ENCODE results near the gene S100A9. TPM values are rescaled to one million over a fixed set of nuclear protein-coding genes. Genes with fewer than 3 reads are reported as not detected.

The S100A9 gene
- total RNA-seq, 1 experiment from 2014 or later, result 0.59 TPM

DNA sequence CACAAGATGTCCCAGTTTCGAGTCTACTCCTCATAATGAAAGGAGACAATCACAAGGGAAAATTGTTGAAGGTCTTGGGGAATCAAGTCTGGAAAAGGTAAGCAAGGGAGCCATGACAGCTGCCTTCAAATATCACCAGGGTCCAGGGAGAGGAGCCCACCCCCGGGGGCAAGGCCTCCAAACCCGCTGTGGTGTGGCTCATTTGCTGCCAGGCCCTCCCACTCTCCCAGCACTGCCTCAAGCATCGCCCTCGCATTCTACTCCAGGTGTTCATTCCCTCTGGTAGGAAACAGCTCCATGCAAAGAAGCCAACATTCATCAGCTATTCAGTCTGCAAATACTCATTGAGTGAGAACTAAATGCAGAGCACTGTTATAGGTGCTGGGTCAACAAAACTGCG, 8.6 kb downstream of the S100A9 start:
- H3K36me3 ChIP-seq (ENCODE audit: control insufficient read depth in 1 of 2, insufficient read depth in 2 of 2, low read length in 2 of 2), result no peaks in the 10 kb centered on the region
- POLR2A ChIA-PET, result no interaction called here
- H3K9ac ChIP-seq (ENCODE audit: low read length), result no peak overlapping the region
- H3K27me3 ChIP-seq (ENCODE audit: insufficient read depth, low read length), result peaks cover 33% of the 10 kb centered on the region
- H3K4me3 ChIP-seq (replicated peaks in 1 of 2; ENCODE audit: low read depth in 1 of 2, low read length in 2 of 2), result no peak overlapping the region
- no peak overlapping the region for H3K27ac ChIP-seq (ENCODE audit: low read depth, low read length)
- H3K4me2 ChIP-seq (ENCODE audit: low read length), result no peak overlapping the region
- no peak for TF ChIP-seq CEBPB (IDR thresholded peaks at IDR 0.05; ENCODE audit: low read depth)
- no peak for TF ChIP-seq YY1 (IDR thresholded peaks at IDR 0.05; ENCODE audit: extremely low read depth, insufficient replicate concordance, low read depth, low read length)
- TF ChIP-seq, protein P1, sequence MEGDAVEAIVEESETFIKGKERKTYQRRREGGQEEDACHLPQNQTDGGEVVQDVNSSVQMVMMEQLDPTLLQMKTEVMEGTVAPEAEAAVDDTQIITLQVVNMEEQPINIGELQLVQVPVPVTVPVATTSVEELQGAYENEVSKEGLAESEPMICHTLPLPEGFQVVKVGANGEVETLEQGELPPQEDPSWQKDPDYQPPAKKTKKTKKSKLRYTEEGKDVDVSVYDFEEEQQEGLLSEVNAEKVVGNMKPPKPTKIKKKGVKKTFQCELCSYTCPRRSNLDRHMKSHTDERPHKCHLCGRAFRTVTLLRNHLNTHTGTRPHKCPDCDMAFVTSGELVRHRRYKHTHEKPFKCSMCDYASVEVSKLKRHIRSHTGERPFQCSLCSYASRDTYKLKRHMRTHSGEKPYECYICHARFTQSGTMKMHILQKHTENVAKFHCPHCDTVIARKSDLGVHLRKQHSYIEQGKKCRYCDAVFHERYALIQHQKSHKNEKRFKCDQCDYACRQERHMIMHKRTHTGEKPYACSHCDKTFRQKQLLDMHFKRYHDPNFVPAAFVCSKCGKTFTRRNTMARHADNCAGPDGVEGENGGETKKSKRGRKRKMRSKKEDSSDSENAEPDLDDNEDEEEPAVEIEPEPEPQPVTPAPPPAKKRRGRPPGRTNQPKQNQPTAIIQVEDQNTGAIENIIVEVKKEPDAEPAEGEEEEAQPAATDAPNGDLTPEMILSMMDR (IDR thresholded peaks at IDR 0.05 in 2 of 3, conservative IDR thresholded peaks at IDR 0.05 in 1 of 3; ENCODE audit: borderline replicate concordance in 1 of 3, insufficient read depth in 1 of 3, low read depth in 2 of 3, low read length in 2 of 3), result no peak
- TF ChIP-seq EGR1 (IDR thresholded peaks at IDR 0.05; ENCODE audit: low read depth), result no peak
- TF ChIP-seq POLR2A (IDR thresholded peaks at IDR 0.05; ENCODE audit: borderline replicate concordance, extremely low read depth, insufficient read depth, insufficient read length), result no peak
- TF ChIP-seq ELF1 (IDR thresholded peaks at IDR 0.05; ENCODE audit: borderline replicate concordance, low read depth), result no peak
- no peak for TF ChIP-seq EZH2phosphoT487 (IDR thresholded peaks at IDR 0.05; ENCODE audit: borderline replicate concordance)
- TF ChIP-seq REST (IDR thresholded peaks at IDR 0.05; ENCODE audit: low read depth), result no peak
- no peak for TF ChIP-seq JUND (IDR thresholded peaks at IDR 0.05)
- no peak for TF ChIP-seq SP1 (IDR thresholded peaks at IDR 0.05; ENCODE audit: low read depth)
- no peak for TF ChIP-seq ZNF274 (IDR thresholded peaks at IDR 0.05; ENCODE audit: low read depth, low read length)
- no peak for TF ChIP-seq FOSL1 (IDR thresholded peaks at IDR 0.05; ENCODE audit: low read depth)
- TF ChIP-seq, protein P2, sequence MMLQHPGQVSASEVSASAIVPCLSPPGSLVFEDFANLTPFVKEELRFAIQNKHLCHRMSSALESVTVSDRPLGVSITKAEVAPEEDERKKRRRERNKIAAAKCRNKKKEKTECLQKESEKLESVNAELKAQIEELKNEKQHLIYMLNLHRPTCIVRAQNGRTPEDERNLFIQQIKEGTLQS (IDR thresholded peaks at IDR 0.05), result no peak
- TF ChIP-seq MAX (IDR thresholded peaks at IDR 0.05), result no peak
- no peak for TF ChIP-seq TCF7L2 (IDR thresholded peaks at IDR 0.05; ENCODE audit: borderline replicate concordance, extremely low read depth, insufficient read depth, insufficient read length)
- no peak for TF ChIP-seq CBX3 (IDR thresholded peaks at IDR 0.05; ENCODE audit: low read depth)
- TF ChIP-seq RAD21 (IDR thresholded peaks at IDR 0.05; ENCODE audit: low read depth), result no peak
- TF ChIP-seq POLR2AphosphoS5 (IDR thresholded peaks at IDR 0.05; ENCODE audit: low read depth, low read length), result no peak
- BruUV-seq (replicated peaks), result no TSS peak
- RAD21 ChIA-PET (ENCODE audit: low non-redundant PET in 1 of 2, low total read pairs in 2 of 2, uncharacterized antibody in 2 of 2, unreplicated experiment in 2 of 2), result no interaction called here
- no peaks in the 10 kb centered on the region for H3K9me3 ChIP-seq (ENCODE audit: control insufficient read depth in 1 of 2, insufficient read depth in 1 of 2, low read depth in 1 of 2, low read length in 2 of 2)
- DNase-seq (ENCODE audit: low read depth, low spot score), result no peak
- no peaks in the 10 kb centered on the region for H4K20me1 ChIP-seq (ENCODE audit: insufficient read depth)
- no peaks in the 10 kb centered on the region for H3K9me2 ChIP-seq (ENCODE audit: insufficient read depth)
- intact Hi-C loops (cut with micrococcal nuclease), result no loop called here
- CTCF ChIA-PET, result no interaction called here
- no peak overlapping the region for H2AFZ ChIP-seq (ENCODE audit: low read depth, low read length, poor library complexity, severe bottlenecking)
- ATAC-seq, result no peak
- H3K79me2 ChIP-seq (ENCODE audit: insufficient read depth, low read length), result no peaks in the 10 kb centered on the region
- no peaks in the 10 kb centered on the region for H3K4me1 ChIP-seq (ENCODE audit: control insufficient read depth in 1 of 2, insufficient read depth in 2 of 2, low read length in 2 of 2)
